NB4 (cell line): ENCODE data around the gene TSPYL4.

Source experiments
- DNase-seq: peaks from one replicate; pipeline ENCODE4 v3.0.0; 2010; ENCODE audit warnings: low read depth
- H3K4me3 ChIP-seq: one replicate; pipeline ENCODE4 v1.5.1; 2011; ENCODE audit warnings: mild to moderate bottlenecking, low read depth, low read length, moderate library complexity
- CTCF ChIP-seq: IDR thresholded peaks from one replicate; pipeline ENCODE4 v1.5.1; 2012; ENCODE audit warnings: low read depth, low read length
- MAX ChIP-seq: IDR thresholded peaks from 2 replicates; pipeline ENCODE4 v1.6.1; 2011; ENCODE audit warnings: low read depth, low read length
- MYC ChIP-seq: IDR thresholded peaks from 2 replicates; pipeline ENCODE4 v1.6.1; 2011; ENCODE audit warnings: low read depth, low read length
- POLR2A ChIP-seq: IDR thresholded peaks from 2 replicates; pipeline ENCODE4 v1.6.1; 2011; ENCODE audit warnings: mild to moderate bottlenecking; ENCODE audit not compliant: insufficient read length; ENCODE audit errors: extremely low read depth

TSPYL4 gene

GRCh38 chr6:116247285-116247684 lies 6.6 kb downstream of the TSPYL4 start:
- DNase-seq, result no peak
- H3K4me3 ChIP-seq, result no peak overlapping the region
- TF ChIP-seq MAX, result no peak
- TF ChIP-seq POLR2A, result no peak
- no peak for TF ChIP-seq MYC
- no peak for TF ChIP-seq CTCF

GRCh38 chr6:116246089-116246488 lies 7.8 kb downstream of the TSPYL4 start:
- H3K4me3 ChIP-seq, result no peak overlapping the region
- no peak for DNase-seq
- no peak for TF ChIP-seq MYC
- TF ChIP-seq CTCF, result no peak
- no peak for TF ChIP-seq POLR2A
- no peak for TF ChIP-seq MAX

- TF ChIP-seq POLR2A (no peak), CTCF (no peak), MAX (no peak), MYC (no peak)
- H3K4me3 ChIP-seq, result no peak overlapping the region
- no peak for DNase-seq
Measured at GRCh38 chr6:116244284-116244683, 9.6 kb downstream of the TSPYL4 start.

- no peak overlapping the region for H3K4me3 ChIP-seq
- no peak for DNase-seq
- no peak for TF ChIP-seq POLR2A
- TF ChIP-seq CTCF, result no peak
- no peak for TF ChIP-seq MAX
- TF ChIP-seq MYC, result no peak
Measured at GRCh38 chr6:116239856-116240255, 14.0 kb downstream of the TSPYL4 start.

GRCh38 chr6:116239256-116239655 lies 14.6 kb downstream of the TSPYL4 start:
- no peak overlapping the region for H3K4me3 ChIP-seq
- DNase-seq, result no peak
- TF ChIP-seq MAX (no peak), CTCF (no peak), MYC (no peak), POLR2A (no peak)

- DNase-seq, result no peak
- TF ChIP-seq POLR2A, result no peak
- no peak for TF ChIP-seq CTCF
- TF ChIP-seq MAX, result no peak
- no peak for TF ChIP-seq MYC
- no peak overlapping the region for H3K4me3 ChIP-seq
Measured at GRCh38 chr6:116238083-116238482, 15.8 kb downstream of the TSPYL4 start.
